ENCODE measurements around the gene FBP1.
A peak's percentile ranks its signal among the peaks of the same experiment; 100 is the strongest.

The FBP1 gene

GRCh38 chr9:94656200-94656599 lies 16.9 kb upstream of the FBP1 start:
- peak; percentile 36 for DNase-seq (ENCODE audit: low read depth, low spot score)

DNA sequence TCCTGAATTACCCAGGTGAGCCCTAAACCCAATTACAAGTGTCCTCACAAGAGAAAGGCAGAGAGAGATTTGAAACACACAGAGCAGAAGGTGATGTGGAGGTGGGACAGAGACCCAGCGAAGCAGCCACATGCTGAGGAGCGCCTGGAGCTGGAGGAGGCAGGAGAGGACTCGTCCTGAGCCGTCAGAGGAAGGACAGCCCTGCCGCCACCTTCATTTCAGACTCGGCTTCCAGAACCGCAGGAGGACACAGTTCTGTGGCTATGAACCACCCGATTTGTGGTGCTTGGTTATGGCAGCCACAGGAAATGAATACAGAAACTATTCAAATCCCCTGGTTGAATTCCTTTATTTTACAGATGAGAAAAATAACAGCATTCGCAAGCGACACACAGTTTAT lies 16.4 kb upstream of the FBP1 start:
- DNase-seq (ENCODE audit: low read depth, low spot score), result no peak

GRCh38 chr9:94654165-94654894 lies 15.0 kb upstream of the FBP1 start:
- no peak for DNase-seq (ENCODE audit: low read depth, low spot score)

DNA sequence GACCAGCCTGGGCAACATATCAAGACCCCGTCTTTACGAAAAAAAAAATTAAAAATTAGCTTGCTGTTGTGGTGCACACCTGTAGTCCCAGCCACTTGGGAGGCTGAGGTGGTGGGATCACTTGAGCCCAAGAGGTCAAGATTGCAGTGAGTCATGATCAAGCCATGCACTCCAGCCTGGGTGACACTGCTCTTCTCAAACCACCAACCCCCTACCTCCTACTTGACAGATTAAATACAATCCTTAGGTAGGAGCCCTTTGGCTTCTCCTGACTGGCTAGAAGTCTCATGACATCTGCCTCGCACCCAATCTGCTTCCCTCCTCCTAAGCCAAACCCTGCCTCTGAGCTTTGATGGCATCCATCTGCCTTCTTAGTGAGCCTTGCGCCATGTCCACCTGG lies 11.6 kb upstream of the FBP1 start:
- DNase-seq (ENCODE audit: low read depth, low spot score), result no peak

DNA sequence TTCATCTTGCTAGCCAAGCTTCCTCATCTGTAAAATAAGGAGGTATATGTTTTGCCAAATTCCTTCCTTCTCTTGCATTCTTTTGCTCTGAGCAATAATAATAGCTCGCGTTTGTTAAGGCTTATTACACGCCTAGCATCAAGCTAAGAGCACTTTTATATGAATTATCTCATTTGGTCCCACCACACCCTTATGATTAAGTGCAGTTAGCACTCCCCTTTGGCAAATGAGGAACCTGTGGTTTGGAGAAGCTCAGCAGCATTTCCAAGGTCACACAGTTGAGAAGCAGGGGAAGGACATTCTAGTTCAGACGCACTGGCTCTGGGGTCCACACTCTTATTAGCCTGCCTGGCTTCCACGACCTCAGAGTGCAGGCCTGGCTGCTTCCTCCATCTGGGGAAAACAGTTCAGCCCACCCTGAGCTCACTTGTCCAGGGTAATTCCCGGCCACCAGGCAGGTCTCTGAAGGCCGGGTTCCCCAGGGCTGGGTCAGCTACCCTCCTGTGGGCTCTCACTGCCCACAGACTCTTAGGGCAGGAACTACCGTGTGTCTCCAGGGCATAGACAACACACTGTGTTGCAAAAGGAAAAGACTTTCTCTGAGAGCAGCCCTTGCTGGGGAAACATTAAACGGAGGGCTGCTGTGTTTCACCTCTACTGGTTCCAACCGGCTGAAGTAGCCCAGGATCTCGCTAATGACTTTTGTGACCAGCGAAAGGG lies 9.9 kb upstream of the FBP1 start:
- peak; percentile 50 for DNase-seq (ENCODE audit: low read depth, low spot score)

GRCh38 chr9:94648185-94648584 lies 8.9 kb upstream of the FBP1 start:
- DNase-seq (ENCODE audit: low read depth, low spot score), result no peak

DNA sequence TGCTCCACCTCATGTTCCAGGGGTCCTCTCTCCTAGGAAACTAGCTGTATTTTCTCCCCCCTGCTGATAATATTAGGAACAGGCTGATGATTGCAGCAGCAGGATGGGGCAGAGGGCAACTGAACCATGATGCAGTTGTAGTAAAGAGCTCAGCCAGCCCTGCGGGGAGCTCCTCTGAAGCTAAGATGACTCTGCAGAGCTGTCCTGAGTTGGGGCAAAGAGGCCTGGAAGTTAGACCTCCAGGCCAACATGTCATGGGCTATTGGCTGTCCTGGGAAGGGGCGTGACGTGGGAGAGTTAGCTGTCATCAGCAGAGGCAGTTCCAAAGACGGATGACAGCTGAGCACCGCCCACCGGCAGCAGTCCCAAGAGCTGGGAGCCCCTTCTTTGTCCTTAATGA lies 6.6 kb upstream of the FBP1 start:
- no peak for DNase-seq (ENCODE audit: low read depth, low spot score)

GRCh38 chr9:94644543-94644942 lies 5.2 kb upstream of the FBP1 start:
- no peak for DNase-seq (ENCODE audit: low read depth, low spot score)

DNA sequence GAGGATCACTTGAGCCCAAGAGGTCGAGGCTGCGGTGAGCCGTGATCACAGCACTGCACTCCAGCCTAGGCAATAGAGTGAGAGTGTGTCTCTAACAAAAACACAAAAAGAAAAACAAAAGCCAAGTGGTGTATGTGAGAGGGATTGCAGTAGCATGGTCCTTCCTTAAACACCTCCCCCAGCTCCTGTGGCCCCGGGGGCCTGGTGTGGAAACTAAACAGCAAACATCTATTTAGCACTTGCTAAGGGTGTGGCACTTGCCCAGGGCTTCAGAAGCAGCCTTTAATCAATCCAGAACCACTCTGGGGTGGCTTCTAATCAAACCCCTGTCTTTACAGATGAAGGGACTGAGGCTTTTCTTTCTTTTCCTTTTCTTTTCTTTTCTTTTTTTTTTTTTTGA lies 4.4 kb upstream of the FBP1 start:
- DNase-seq (ENCODE audit: low read depth, low spot score), result no peak

DNA sequence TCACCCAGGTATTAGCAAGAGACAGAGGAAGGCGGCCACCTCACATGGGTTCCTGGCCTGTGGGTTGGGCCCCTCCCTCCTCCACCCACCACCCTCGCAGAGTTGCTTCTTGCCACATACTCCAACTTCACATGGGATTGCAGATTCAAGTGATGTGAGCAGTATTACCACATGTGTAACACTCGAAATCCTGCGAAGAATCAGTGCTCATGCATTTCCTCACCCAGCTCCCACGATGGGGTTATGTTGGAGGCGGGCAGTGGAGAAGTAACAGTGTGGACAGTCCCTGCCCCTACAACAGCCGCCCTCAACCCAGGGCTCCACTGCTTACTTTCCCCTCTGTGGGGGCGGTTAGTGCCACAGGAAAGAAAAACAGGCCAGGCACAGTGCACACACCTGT lies 3.9 kb upstream of the FBP1 start:
- DNase-seq (ENCODE audit: low read depth, low spot score), result no peak

DNA sequence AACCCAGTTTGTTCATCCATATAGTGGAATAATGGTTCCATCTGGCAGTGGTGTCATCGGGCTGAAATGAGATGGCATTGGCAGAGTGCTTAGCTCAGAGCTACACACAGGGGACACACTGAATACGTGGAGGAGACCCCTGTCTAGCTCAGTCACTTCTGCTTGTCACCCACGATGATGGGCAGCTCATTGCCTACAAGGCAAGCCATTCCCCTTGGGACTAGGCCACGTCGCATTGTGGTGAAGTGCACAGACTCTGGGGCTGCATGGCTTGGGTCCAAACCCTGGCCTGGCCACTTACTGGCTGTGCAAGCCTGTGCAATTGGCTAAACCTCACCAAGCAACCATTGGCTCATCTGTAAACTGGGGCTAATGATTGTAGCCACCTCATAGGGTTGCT lies 3.2 kb upstream of the FBP1 start:
- no peak for DNase-seq (ENCODE audit: low read depth, low spot score)

DNA sequence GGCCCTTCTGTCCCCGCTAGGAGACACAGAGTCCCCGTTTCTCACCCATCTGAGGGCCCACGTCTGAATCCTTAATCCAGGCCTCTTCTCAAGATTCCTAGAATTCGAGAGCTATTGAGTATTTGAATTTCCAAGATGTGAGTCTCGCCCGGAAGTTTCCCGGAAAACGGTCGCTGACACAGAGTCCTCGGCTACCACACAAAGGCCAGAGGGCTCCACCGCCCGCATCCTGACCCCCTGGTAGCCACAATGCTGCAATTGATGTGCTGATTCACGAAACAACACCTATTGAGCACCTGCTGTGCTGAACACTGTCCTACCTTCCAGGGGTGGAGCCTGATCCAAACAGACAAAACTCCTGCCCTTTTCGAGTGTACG lies 670 bp upstream of the FBP1 start:
- DNase-seq (ENCODE audit: low read depth, low spot score), result no peak

DNA sequence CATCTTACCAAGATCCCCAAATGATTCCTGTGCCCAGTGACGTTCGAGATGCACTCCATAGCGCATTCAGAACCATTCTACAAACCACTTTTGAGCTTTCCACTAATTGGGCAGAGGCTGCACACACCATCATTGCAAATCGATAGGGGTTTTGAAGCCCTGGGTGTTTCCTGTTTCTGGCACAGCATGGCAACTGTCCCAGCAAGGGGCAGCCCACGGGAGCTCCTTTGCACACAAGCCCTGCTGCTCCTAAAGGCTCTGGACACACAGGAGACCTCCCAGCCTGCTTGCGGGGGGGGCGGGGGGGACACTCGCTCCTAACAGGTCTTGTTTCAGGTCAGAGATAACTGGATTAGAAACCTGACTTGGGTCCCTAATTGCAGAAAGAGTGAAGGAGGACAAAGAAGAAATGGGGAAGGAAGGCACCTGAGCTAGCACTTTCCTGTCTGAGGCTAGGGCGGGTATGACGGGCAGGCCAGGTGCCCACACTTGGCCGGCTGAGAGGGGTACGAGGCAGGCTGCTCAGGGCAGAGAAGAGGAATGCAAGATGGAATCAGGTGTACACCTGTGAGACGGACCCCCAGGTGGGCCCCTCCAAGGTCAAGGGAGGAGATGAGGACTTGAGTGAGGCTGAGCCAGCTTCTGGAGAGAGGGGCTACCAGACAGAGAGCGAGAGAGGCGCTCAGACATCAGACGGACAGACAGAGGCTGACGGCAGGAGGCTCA lies 820 bp downstream of the FBP1 start:
- DNase-seq (ENCODE audit: low read depth, low spot score), result no peak

GRCh38 chr9:94632737-94633136 lies 6.6 kb downstream of the FBP1 start:
- DNase-seq (ENCODE audit: low read depth, low spot score), result peak; percentile 25

- no peak for DNase-seq (ENCODE audit: low read depth, low spot score)
Measured at GRCh38 chr9:94631599-94631998, 7.7 kb downstream of the FBP1 start.

- no peak for DNase-seq (ENCODE audit: low read depth, low spot score)
Measured at GRCh38 chr9:94630833-94631232, 8.5 kb downstream of the FBP1 start.

DNA sequence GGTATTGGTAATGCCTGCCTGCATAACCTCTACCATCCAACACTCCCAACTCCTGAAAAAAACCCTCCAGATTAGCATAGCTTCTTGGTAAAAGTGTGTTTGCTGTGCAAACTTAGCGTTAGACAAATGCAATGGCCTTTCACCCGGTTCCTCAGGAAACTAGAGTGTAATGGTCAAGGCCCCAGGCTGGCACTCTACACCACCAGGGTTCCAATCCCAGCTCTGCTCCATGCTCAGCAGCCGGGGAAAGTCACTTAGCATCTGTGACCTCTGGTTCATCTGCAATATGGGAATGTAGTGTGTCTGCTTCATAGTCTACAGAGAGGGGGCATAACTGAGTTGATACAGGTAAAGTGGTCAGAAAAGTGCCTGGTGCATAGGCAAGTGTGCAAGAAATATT lies 9.0 kb downstream of the FBP1 start:
- no peak for DNase-seq (ENCODE audit: low read depth, low spot score)

DNA sequence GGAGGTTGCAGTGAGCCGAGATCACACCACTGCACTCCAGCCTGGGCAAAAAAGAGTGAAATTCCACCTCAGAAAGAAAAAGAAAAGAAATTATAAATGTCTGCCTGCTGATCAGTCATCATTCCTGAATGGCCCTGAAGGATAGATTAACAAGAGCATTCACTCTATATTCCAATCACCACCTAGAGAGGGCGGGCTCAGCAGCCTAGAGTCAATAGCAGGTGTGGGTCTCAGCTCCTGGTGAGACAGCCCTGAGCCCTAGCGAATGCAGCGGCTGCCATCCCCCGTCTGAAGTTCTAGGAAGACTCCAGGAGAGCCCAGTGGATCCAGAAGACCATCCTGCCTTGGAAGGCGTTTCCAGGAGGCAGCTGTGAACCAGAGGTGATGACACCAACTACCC lies 12.0 kb downstream of the FBP1 start:
- no peak for DNase-seq (ENCODE audit: low read depth, low spot score)

GRCh38 chr9:94625835-94626234 lies 13.5 kb downstream of the FBP1 start:
- DNase-seq (ENCODE audit: low read depth, low spot score), result no peak

DNA sequence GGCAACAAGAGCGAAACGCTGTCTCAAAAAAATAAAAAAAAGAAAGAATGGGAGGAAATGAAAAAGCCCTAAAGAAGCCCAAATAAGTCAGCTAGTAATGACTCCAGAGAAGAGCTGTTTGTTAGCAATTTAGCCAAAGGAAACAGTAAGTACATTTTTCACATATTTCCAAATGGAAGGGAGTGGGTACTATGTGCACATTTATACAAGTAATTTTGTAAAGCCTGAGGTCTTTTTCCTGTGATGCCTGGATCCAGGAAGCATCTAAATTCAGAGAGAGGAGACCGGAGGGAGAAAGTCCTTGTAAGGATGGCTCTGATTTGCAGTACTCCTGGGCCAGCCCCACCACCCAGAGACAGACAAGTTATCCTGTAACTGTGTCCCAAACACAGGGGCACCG lies 14.7 kb downstream of the FBP1 start:
- no peak for DNase-seq (ENCODE audit: low read depth, low spot score)

DNA sequence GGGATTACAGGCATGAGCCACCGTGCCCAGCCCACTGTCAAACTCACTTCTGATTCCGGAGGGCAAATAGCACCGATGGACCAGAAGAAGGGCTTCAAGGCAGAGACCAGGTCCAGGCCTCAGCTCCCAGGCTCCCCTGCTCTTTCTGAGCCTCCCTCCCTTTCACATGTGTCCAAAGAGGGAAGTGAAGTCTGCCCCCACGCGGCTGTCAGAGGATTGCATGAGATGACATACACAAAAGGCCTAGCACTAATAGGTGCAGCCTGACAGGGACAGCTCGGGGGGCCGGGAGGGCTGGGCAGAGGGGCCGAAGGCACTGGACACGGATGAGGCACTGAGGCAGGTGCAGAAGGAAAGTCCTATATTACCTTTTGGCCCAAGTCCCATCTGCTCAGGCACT lies 16.1 kb downstream of the FBP1 start:
- peak; percentile 33 for DNase-seq (ENCODE audit: low read depth, low spot score)

- no peak for DNase-seq (ENCODE audit: low read depth, low spot score)
Measured at GRCh38 chr9:94622087-94622800, 17.1 kb downstream of the FBP1 start.
